HepG2 (cell line): ENCODE measurements around the gene PCSK6. TPM values are rescaled to one million over a fixed set of nuclear protein-coding genes. Genes with fewer than 3 reads are reported as not detected.

Experiments
- AHR ChIP-seq: IDR thresholded peaks from 2 replicates; pipeline ENCODE4 v1.6.1; 2018; ENCODE audit warnings: missing genetic modification reagents, missing compliant biosample characterization
- FOXA3 ChIP-seq: IDR thresholded peaks from 2 replicates; pipeline ENCODE4 v1.6.1; 2016; ENCODE audit warnings: missing genetic modification reagents, missing compliant biosample characterization
- GMEB1 ChIP-seq: sonication (generic); formaldehyde crosslinking; IDR thresholded peaks from 2 replicates; pipeline ENCODE4 v1.5.1; 2020; ENCODE audit warnings: missing genetic modification reagents, mild to moderate bottlenecking, borderline replicate concordance
- MBNL3 ChIP-seq: fragments of 250-450 bp; sonication (Bioruptor Pico); conservative IDR thresholded peaks from 2 replicates; pipeline ENCODE4 v1.8.0; 2022; ENCODE audit warnings: mild to moderate bottlenecking, inconsistent platforms
- MED1 ChIP-seq: sonication (generic); formaldehyde crosslinking; IDR thresholded peaks from 2 replicates; pipeline ENCODE4 v1.4.0; 2020; ENCODE audit warnings: missing genetic modification reagents
- NCOR1 ChIP-seq: fragments of 200-600 bp; sonication (generic); IDR thresholded peaks from 2 replicates; pipeline ENCODE4 v1.7.0; 2017; ENCODE audit warnings: antibody characterized with exemption, low read length, borderline replicate concordance
- PATZ1 ChIP-seq: sonication (generic); formaldehyde crosslinking; IDR thresholded peaks from 2 replicates; pipeline ENCODE4 v1.4.0; 2020; ENCODE audit warnings: missing genetic modification reagents
- ZBED4 ChIP-seq: sonication (generic); formaldehyde crosslinking; IDR thresholded peaks from 2 replicates; pipeline ENCODE4 v1.4.0; 2020; ENCODE audit warnings: missing genetic modification reagents, borderline replicate concordance
- ZKSCAN8 ChIP-seq: IDR thresholded peaks from 2 replicates; pipeline ENCODE4 v1.6.1; 2016; ENCODE audit warnings: borderline replicate concordance, missing genetic modification reagents, missing compliant biosample characterization
- ZNF264 ChIP-seq: sonication (generic); formaldehyde crosslinking; IDR thresholded peaks from 2 replicates; pipeline ENCODE4 v1.4.0; 2020; ENCODE audit warnings: missing genetic modification reagents
- polyA plus RNA-seq, 8 experiments: library from polyadenylated mRNA; depleted of rRNA in 3 of 8; stranded (reverse) in 7 of 8; unstranded in 1 of 8; fragments of >200 nt; fragmentation: Illumina TruSeq in 4 of 8; extraction: Trizol in 4 of 8; gene quantifications; 2 replicates each; pipeline versions ENCODE4 v1.2.1 to v1.2.3, GENCODE V29; 2011 to 2016; ENCODE audit warnings: low read depth in 4 of 8, missing spikeins in 1 of 8, mixed read lengths in 1 of 8; ENCODE audit not compliant: insufficient read depth in 1 of 8
- total RNA-seq, 5 experiments: library from RNA; depleted of rRNA; stranded (reverse); fragments of >200 nt; fragmentation: Illumina TruSeq; extraction: Trizol; gene quantifications; 2 replicates each; pipeline ENCODE4 v1.2.3, GENCODE V29; 2016; ENCODE audit warnings: low read depth in 1 of 5
- TF ChIP-seq, protein P1 (sequence below): IDR thresholded peaks from 2 replicates; pipeline ENCODE4 v1.6.1; 2016; ENCODE audit warnings: missing compliant biosample characterization, missing genetic modification reagents, borderline replicate concordance
- TF ChIP-seq, protein P2 (sequence below): sonication (generic); formaldehyde crosslinking; IDR thresholded peaks from 2 replicates; pipeline ENCODE4 v1.4.0; 2020; ENCODE audit warnings: mild to moderate bottlenecking, low read depth, missing genetic modification reagents
- TF ChIP-seq, protein P3 (sequence below): sonication (generic); formaldehyde crosslinking; IDR thresholded peaks from 2 replicates; pipeline ENCODE4 v1.4.0; 2020; ENCODE audit warnings: missing genetic modification reagents

Gene PCSK6
- total and polyA plus RNA-seq, 2 of the 13 experiments (the other 11 are each of a cell fraction or from before 2014, with no cell fraction given) = 56.5 to 155 TPM

DNA sequence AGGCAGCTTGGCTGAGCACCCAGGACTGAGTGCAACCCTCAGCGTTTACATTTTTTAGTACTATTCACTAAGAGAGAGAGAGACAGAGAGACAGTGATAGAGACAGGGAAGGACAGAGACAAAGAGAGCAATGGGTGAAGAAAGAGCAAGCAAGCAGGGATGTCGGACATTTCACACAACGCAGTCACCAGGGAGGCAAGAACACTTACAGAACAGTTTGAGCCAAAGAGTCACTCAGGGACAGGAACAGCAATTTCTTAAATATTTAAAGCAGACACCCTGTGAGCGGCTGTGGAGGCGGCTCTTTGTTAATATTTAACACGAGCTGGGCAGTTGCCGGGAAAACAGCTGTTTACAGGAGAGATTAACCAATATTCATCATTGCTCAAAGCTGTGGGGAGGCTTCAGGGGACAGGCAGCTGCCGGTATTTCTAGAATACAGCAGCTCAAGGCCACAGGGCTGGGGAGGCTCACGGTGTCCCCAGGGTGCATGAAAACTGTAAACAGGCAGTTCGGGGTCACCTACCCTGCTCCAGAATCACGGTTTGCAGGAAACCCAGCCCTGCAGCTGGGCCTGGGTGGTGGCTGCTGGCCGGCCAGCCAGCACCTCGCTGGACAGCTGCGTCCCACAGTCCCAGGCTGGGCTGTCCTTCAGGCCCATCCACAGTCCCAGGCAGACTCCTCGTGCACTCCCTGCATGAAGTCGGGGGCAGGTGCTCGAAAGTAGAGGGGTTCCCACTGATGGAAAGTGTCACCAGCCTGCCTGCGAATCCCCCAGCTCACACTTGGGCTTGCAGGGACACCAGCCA is 38.8 kb upstream of the PCSK6 start (continued):
- TF ChIP-seq NCOR1 = peak; percentile 89; the same call in 1 of the 2 replicates
- peak; percentile 93 for TF ChIP-seq FOXA3 (CRISPR knock-in tag)
- TF ChIP-seq ZKSCAN8 (CRISPR knock-in tag) = peak; percentile 91; the same call in 1 of the 2 replicates
- peak; percentile 70; the same call in 1 of the 2 replicates for TF ChIP-seq ZNF264 (CRISPR knock-in tag)
- TF ChIP-seq, protein P1, sequence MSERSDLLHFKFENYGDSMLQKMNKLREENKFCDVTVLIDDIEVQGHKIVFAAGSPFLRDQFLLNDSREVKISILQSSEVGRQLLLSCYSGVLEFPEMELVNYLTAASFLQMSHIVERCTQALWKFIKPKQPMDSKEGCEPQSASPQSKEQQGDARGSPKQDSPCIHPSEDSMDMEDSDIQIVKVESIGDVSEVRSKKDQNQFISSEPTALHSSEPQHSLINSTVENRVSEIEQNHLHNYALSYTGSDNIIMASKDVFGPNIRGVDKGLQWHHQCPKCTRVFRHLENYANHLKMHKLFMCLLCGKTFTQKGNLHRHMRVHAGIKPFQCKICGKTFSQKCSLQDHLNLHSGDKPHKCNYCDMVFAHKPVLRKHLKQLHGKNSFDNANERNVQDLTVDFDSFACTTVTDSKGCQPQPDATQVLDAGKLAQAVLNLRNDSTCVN (CRISPR knock-in tag) = peak; percentile 100
- TF ChIP-seq, protein P2, sequence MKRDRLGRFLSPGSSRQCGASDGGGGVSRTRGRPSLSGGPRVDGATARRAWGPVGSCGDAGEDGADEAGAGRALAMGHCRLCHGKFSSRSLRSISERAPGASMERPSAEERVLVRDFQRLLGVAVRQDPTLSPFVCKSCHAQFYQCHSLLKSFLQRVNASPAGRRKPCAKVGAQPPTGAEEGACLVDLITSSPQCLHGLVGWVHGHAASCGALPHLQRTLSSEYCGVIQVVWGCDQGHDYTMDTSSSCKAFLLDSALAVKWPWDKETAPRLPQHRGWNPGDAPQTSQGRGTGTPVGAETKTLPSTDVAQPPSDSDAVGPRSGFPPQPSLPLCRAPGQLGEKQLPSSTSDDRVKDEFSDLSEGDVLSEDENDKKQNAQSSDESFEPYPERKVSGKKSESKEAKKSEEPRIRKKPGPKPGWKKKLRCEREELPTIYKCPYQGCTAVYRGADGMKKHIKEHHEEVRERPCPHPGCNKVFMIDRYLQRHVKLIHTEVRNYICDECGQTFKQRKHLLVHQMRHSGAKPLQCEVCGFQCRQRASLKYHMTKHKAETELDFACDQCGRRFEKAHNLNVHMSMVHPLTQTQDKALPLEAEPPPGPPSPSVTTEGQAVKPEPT (CRISPR knock-in tag) = peak; percentile 46; the same call in 1 of the 2 replicates
- TF ChIP-seq AHR (CRISPR knock-in tag) = no peak
- TF ChIP-seq ZBED4 (CRISPR knock-in tag) = peak; percentile 67; the same call in 1 of the 2 replicates
- TF ChIP-seq, protein P3, sequence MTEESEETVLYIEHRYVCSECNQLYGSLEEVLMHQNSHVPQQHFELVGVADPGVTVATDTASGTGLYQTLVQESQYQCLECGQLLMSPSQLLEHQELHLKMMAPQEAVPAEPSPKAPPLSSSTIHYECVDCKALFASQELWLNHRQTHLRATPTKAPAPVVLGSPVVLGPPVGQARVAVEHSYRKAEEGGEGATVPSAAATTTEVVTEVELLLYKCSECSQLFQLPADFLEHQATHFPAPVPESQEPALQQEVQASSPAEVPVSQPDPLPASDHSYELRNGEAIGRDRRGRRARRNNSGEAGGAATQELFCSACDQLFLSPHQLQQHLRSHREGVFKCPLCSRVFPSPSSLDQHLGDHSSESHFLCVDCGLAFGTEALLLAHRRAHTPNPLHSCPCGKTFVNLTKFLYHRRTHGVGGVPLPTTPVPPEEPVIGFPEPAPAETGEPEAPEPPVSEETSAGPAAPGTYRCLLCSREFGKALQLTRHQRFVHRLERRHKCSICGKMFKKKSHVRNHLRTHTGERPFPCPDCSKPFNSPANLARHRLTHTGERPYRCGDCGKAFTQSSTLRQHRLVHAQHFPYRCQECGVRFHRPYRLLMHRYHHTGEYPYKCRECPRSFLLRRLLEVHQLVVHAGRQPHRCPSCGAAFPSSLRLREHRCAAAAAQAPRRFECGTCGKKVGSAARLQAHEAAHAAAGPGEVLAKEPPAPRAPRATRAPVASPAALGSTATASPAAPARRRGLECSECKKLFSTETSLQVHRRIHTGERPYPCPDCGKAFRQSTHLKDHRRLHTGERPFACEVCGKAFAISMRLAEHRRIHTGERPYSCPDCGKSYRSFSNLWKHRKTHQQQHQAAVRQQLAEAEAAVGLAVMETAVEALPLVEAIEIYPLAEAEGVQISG (CRISPR knock-in tag) = peak; percentile 70
- TF ChIP-seq GMEB1 (CRISPR knock-in tag) = peak; percentile 47; the same call in 1 of the 2 replicates
- TF ChIP-seq PATZ1 = peak; percentile 99
- TF ChIP-seq MBNL3 (CRISPR knock-in tag) = no peak
- peak; percentile 99 for TF ChIP-seq MED1 (CRISPR knock-in tag)
